PC-3 (cell line): ENCODE measurements around the gene RAB3GAP2. TPM values are rescaled to one million over a fixed set of nuclear protein-coding genes. Genes with fewer than 3 reads are reported as not detected.

ENCODE experiments used
- ATAC-seq: fragments of 200-7000 bp; cut with Tn5 transposase; 2 replicates; pipeline ENCODE4 v1.9.1; 2020; ENCODE audit warnings: mild to moderate bottlenecking, moderate library complexity
- BruUV-seq: library from RNA; stranded (reverse); fragments of 400-500 nt; replicated peaks from 2 replicates; lab custom pipeline; 2021; lab: Mats Ljungman, UMichigan
- CTCF ChIA-PET: fragments of 300-600 bp; sonication (Branson Sonifier 250); formaldehyde crosslinking; loops from one replicate; lab custom pipeline; 2022; ENCODE audit warnings: antibody characterized with exemption; lab: Charles Lee
- POLR2A ChIA-PET: fragments of 300-600 bp; sonication (Branson Sonifier 250); formaldehyde crosslinking; loops from one replicate; lab custom pipeline; 2022; ENCODE audit warnings: antibody characterized with exemption; ENCODE audit not compliant: unreplicated experiment; lab: Charles Lee
- DNase-seq: peaks from one replicate; pipeline ENCODE4 v3.0.0-alpha.2; 2015
- H2AFZ ChIP-seq: fragments of 300-600 bp; sonication (generic); 2 replicates; pipeline ENCODE4 v1.6.0; 2016; ENCODE audit warnings: antibody characterized with exemption, low read length
- H3F3A ChIP-seq: fragments of 300-600 bp; sonication (generic); one replicate; pipeline ENCODE4 v1.6.0; 2017; ENCODE audit warnings: antibody characterized with exemption, low read length, control low read depth, mild to moderate bottlenecking; ENCODE audit not compliant: unreplicated experiment
- H3K27ac ChIP-seq: fragments of 300-600 bp; sonication (generic); 2 replicates; pipeline ENCODE4 v1.5.1; 2016; ENCODE audit warnings: mild to moderate bottlenecking, low read length
- H3K27me3 ChIP-seq: fragments of 300-600 bp; sonication (generic); 2 replicates; pipeline ENCODE4 v1.6.1; 2016; ENCODE audit warnings: low read length, mixed read lengths
- H3K36me3 ChIP-seq: fragments of 300-600 bp; sonication (generic); 2 replicates; pipeline ENCODE4 v1.6.1; 2016; ENCODE audit warnings: low read depth, mixed run types, low read length, mixed read lengths
- H3K4me1 ChIP-seq: fragments of 300-600 bp; sonication (generic); 2 replicates; pipeline ENCODE4 v1.5.1; 2016; ENCODE audit warnings: low read length; ENCODE audit not compliant: insufficient read depth
- H3K4me2 ChIP-seq: fragments of 300-600 bp; sonication (generic); 2 replicates; pipeline ENCODE4 v1.6.0; 2016; ENCODE audit warnings: low read length
- H3K4me3 ChIP-seq: fragments of 300-600 bp; sonication (generic); 2 replicates; pipeline ENCODE4 v1.5.1; 2016; ENCODE audit warnings: mild to moderate bottlenecking, low read length, mixed read lengths
- H3K79me2 ChIP-seq: fragments of 300-600 bp; sonication (generic); 2 replicates; pipeline ENCODE4 v1.6.1; 2017; ENCODE audit warnings: low read length, mixed read lengths
- H3K9ac ChIP-seq: fragments of 300-600 bp; sonication (generic); 2 replicates; pipeline ENCODE4 v1.6.0; 2016; ENCODE audit warnings: mild to moderate bottlenecking, low read length
- H3K9me2 ChIP-seq: fragments of 300-600 bp; sonication (generic); replicated peaks from 2 replicates; pipeline ENCODE4 v1.6.1; 2016; ENCODE audit warnings: mixed run types, low read length, mixed read lengths
- H3K9me3 ChIP-seq: fragments of 300-600 bp; sonication (generic); 2 replicates; pipeline ENCODE4 v1.6.1; 2016; ENCODE audit warnings: low read length, mixed read lengths
- H4K20me1 ChIP-seq: fragments of 300-600 bp; sonication (generic); 2 replicates; pipeline ENCODE4 v1.6.1; 2016; ENCODE audit warnings: low read length, mixed read lengths
- CTCF ChIP-seq: fragments of 300-600 bp; sonication (generic); conservative IDR thresholded peaks from 2 replicates; pipeline ENCODE4 v1.5.1; 2017; ENCODE audit warnings: antibody characterized with exemption, low read depth, mild to moderate bottlenecking, low read length
- EZH2 ChIP-seq: fragments of 300-600 bp; sonication (generic); IDR thresholded peaks from one replicate; pipeline ENCODE4 v1.6.1; 2017; ENCODE audit warnings: antibody characterized with exemption, mild to moderate bottlenecking, low read length; ENCODE audit not compliant: unreplicated experiment
- EZH2phosphoT487 ChIP-seq: fragments of 300-600 bp; sonication (generic); IDR thresholded peaks from 2 replicates; pipeline ENCODE4 v1.6.1; 2018; ENCODE audit warnings: mild to moderate bottlenecking, antibody characterized with exemption, low read length, borderline replicate concordance
- intact Hi-C: fragments of 100-400 bp; cut with micrococcal nuclease; formaldehyde crosslinking; loops from 2 replicates; pipeline ENCODE4 v1.9.0; 2023
- total RNA-seq: library from RNA; depleted of rRNA; stranded (reverse); fragments of >200 nt; gene quantifications from 2 replicates; pipeline ENCODE4 v1.2.3, GENCODE V29; 2014

Gene RAB3GAP2
- total RNA-seq, 1 experiment from 2014 or later = 16.7 TPM

- no TSS peak for BruUV-seq
- CTCF ChIA-PET = interaction anchor here (1.1 kb wide), 1 partner anchor 13 kb away, joined by 4 read pairs; no protein-coding TSS in a partner anchor
Measured at GRCh38 chr1:220283625-220284024, 11.4 kb upstream of the RAB3GAP2 start.

GRCh38 chr1:220281159-220281574, 8.9 kb upstream of the RAB3GAP2 start:
- no peaks in the 10 kb centered on the region for H3K9me2 ChIP-seq
- peak; percentile 85 for ATAC-seq
- no peaks in the 10 kb centered on the region for H3K9me3 ChIP-seq
- no TSS peak for BruUV-seq
- peak; percentile 94 for TF ChIP-seq CTCF
- no peak for TF ChIP-seq EZH2phosphoT487
- no peak for TF ChIP-seq EZH2
- no peak overlapping the region for H3K27ac ChIP-seq
- no peaks in the 10 kb centered on the region for H3K36me3 ChIP-seq
- H3K27me3 ChIP-seq = peaks cover 53% of the 10 kb centered on the region
- intact Hi-C loops = loop anchor here (1.0 to 5.0 kb wide), 4 partner anchors 401 to 521 kb away; no protein-coding TSS in a partner anchor
- no peaks in the 10 kb centered on the region for H4K20me1 ChIP-seq
- H3K4me1 ChIP-seq = 0 out of 2 replicates have a peak, but pooled peaks cover 4% of the 10 kb centered on the region
- no peak overlapping the region for H2AFZ ChIP-seq
- no peaks in the 10 kb centered on the region for H3F3A ChIP-seq
- ChIA-PET CTCF (interaction anchor here (0.6 to 3.0 kb wide), 11 partner anchors 9 to 467 kb away, joined by 3 to 21 read pairs (median 4); partner anchors contain the start of genes MTARC2 and RAB3GAP2), POLR2A (interaction anchor here (0.6 kb wide), 1 partner anchor 10 kb away, joined by 3 read pairs; no protein-coding TSS in a partner anchor)
- H3K9ac ChIP-seq = no peak overlapping the region
- H3K4me3 ChIP-seq = no peak overlapping the region
- DNase-seq = peak; percentile 84
- no peak overlapping the region for H3K4me2 ChIP-seq
- no peaks in the 10 kb centered on the region for H3K79me2 ChIP-seq

More at GRCh38 chr1:220283625-220284024, 11.4 kb upstream of the RAB3GAP2 start:
- Histone ChIP-seq H3K4me2 (no peak overlapping the region), H3K79me2 (no peaks in the 10 kb centered on the region), H3K27ac (no peak overlapping the region), H3F3A (no peaks in the 10 kb centered on the region), H3K9ac (no peak overlapping the region), H4K20me1 (no peaks in the 10 kb centered on the region), H3K36me3 (no peaks in the 10 kb centered on the region), H3K4me3 (no peak overlapping the region), H2AFZ (no peak overlapping the region), H3K27me3 (peaks cover 62% of the 10 kb centered on the region), H3K4me1 (0 out of 2 replicates have a peak, but pooled peaks cover 4% of the 10 kb centered on the region), H3K9me2 (no peaks in the 10 kb centered on the region), H3K9me3 (no peaks in the 10 kb centered on the region)
- POLR2A ChIA-PET = no interaction called here
- DNase-seq (no peak), ATAC-seq (no peak)
- no peak for TF ChIP-seq CTCF
- no peak for TF ChIP-seq EZH2
- no peak for TF ChIP-seq EZH2phosphoT487
- intact Hi-C loops = loop anchor here (5.0 kb wide), 2 partner anchors 399 to 519 kb away; no protein-coding TSS in a partner anchor

GRCh38 chr1:220280249-220280648, 8.0 kb upstream of the RAB3GAP2 start:
- ATAC-seq = no peak
- H2AFZ ChIP-seq = no peak overlapping the region
- H3F3A ChIP-seq = no peaks in the 10 kb centered on the region

More at GRCh38 chr1:220280249-220280648, 8.0 kb upstream of the RAB3GAP2 start:
- Histone ChIP-seq H3K79me2 (no peaks in the 10 kb centered on the region), H3K4me1 (0 out of 2 replicates have a peak, but pooled peaks cover 4% of the 10 kb centered on the region), H3K27me3 (peaks cover 44% of the 10 kb centered on the region), H3K36me3 (no peaks in the 10 kb centered on the region), H3K4me3 (no peak overlapping the region), H3K9me2 (no peaks in the 10 kb centered on the region), H3K27ac (no peak overlapping the region), H3K9me3 (no peaks in the 10 kb centered on the region), H3K4me2 (no peak overlapping the region), H4K20me1 (no peaks in the 10 kb centered on the region), H3K9ac (no peak overlapping the region)
- TF ChIP-seq EZH2 (no peak), EZH2phosphoT487 (no peak), CTCF (no peak)
- intact Hi-C loops = loop anchor here (5.0 kb wide), 2 partner anchors 402 to 522 kb away; no protein-coding TSS in a partner anchor
- BruUV-seq = no TSS peak
- DNase-seq = no peak
- POLR2A ChIA-PET = no interaction called here
- CTCF ChIA-PET = interaction anchor here (1.2 to 3.0 kb wide), 4 partner anchors 8 to 453 kb away, joined by 4 to 21 read pairs (median 10); partner anchors contain the start of gene RAB3GAP2
